ENCODE measurements around the gene ZC3H12C. TPM values are rescaled to one million over a fixed set of nuclear protein-coding genes. Genes with fewer than 3 reads are reported as not detected.

ZC3H12C gene
- total RNA-seq, 1 donor from 2014 or later = 9.6 TPM

DNA sequence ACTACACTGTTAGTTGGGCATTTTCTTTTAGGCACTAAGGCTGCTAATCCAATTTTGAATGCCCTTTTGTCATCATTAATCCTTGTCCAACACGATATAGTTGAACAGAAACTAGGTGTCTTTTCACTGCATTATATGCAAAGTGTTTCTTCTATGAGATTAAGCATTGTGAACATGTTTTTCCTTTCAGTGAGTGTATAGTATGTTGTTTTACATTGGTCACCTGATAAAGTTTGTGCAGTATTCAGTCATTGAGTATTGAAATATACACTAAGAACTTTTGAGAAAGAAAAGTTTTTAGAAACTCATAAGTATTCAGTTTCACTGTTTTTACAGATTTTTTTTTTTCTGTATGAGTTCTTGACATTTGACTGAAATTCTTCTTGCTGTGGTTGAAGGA lies 59.0 kb downstream of the ZC3H12C start:
- H3K9me3 Mint-ChIP-seq (ENCODE audit: low read depth) = no peaks in the 10 kb centered on the region
- TF ChIP-seq, protein P1, sequence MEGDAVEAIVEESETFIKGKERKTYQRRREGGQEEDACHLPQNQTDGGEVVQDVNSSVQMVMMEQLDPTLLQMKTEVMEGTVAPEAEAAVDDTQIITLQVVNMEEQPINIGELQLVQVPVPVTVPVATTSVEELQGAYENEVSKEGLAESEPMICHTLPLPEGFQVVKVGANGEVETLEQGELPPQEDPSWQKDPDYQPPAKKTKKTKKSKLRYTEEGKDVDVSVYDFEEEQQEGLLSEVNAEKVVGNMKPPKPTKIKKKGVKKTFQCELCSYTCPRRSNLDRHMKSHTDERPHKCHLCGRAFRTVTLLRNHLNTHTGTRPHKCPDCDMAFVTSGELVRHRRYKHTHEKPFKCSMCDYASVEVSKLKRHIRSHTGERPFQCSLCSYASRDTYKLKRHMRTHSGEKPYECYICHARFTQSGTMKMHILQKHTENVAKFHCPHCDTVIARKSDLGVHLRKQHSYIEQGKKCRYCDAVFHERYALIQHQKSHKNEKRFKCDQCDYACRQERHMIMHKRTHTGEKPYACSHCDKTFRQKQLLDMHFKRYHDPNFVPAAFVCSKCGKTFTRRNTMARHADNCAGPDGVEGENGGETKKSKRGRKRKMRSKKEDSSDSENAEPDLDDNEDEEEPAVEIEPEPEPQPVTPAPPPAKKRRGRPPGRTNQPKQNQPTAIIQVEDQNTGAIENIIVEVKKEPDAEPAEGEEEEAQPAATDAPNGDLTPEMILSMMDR (IDR thresholded peaks at IDR 0.05; ENCODE audit: unreplicated experiment) = no peak
- H3K27me3 Mint-ChIP-seq = no peaks in the 10 kb centered on the region
- peaks cover 2% of the 10 kb centered on the region for H3K4me1 Mint-ChIP-seq (ENCODE audit: low read depth)
- no peak for DNase-seq (ENCODE audit: low spot score, unreplicated experiment)
- H3K27ac Mint-ChIP-seq = no peak overlapping the region
- H3K4me3 Mint-ChIP-seq (ENCODE audit: low read depth) = no peak overlapping the region
- H3K36me3 Mint-ChIP-seq (ENCODE audit: insufficient read depth) = peaks cover 6% of the 10 kb centered on the region

DNA sequence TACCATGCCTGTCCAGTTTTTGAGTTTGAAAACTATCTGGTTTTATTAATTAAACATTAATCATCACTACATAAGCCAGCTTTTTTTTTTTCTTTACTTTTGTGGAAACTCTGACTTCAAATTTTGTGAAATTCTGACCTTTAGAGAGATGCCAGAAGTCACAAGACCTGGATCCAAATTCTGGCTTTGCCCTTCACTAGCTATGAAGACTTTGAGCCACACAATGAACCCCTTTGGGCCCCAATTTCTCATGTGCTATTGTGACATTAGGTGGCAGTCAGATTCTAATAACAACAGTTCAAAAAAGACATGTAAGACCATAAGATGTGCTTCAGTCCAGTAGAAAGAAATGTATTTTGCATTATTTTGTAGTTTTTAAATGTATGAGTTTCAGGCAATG lies 60.3 kb downstream of the ZC3H12C start:
- Mint-ChIP-seq H3K4me3 (ENCODE audit: low read depth) (no peak overlapping the region), H3K27me3 (no peaks in the 10 kb centered on the region), H3K27ac (no peak overlapping the region), H3K36me3 (ENCODE audit: insufficient read depth) (peaks cover 6% of the 10 kb centered on the region), H3K4me1 (ENCODE audit: low read depth) (peaks cover 7% of the 10 kb centered on the region), H3K9me3 (ENCODE audit: low read depth) (no peaks in the 10 kb centered on the region)
- TF ChIP-seq, protein P1 (IDR thresholded peaks at IDR 0.05; ENCODE audit: unreplicated experiment) = no peak
- DNase-seq (ENCODE audit: low spot score, unreplicated experiment) = no peak

DNA sequence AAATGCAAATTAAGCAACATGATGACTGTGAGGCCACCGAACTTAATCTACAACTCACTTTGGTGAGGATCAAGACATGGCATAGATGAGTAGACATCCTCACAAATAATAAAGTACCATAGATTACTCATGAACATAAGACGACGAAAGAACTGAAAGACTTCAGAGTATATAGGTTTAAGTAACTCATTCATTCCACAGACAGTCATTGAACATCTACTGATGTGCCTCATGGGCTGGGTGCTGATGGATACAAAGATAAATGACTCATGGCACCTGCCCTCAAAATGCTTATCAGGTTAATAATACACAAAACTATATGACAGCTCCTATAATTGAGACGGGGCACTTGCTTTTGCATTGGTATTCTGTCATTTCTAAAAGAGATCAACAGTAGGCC lies 63.3 kb downstream of the ZC3H12C start:
- Mint-ChIP-seq H3K4me3 (ENCODE audit: low read depth) (no peak overlapping the region), H3K27me3 (no peaks in the 10 kb centered on the region), H3K4me1 (ENCODE audit: low read depth) (peaks cover 9% of the 10 kb centered on the region), H3K36me3 (ENCODE audit: insufficient read depth) (peaks cover 7% of the 10 kb centered on the region), H3K27ac (no peak overlapping the region), H3K9me3 (ENCODE audit: low read depth) (no peaks in the 10 kb centered on the region)
- DNase-seq (ENCODE audit: low spot score, unreplicated experiment) = no peak
- TF ChIP-seq, protein P1 (IDR thresholded peaks at IDR 0.05; ENCODE audit: unreplicated experiment) = no peak

DNA sequence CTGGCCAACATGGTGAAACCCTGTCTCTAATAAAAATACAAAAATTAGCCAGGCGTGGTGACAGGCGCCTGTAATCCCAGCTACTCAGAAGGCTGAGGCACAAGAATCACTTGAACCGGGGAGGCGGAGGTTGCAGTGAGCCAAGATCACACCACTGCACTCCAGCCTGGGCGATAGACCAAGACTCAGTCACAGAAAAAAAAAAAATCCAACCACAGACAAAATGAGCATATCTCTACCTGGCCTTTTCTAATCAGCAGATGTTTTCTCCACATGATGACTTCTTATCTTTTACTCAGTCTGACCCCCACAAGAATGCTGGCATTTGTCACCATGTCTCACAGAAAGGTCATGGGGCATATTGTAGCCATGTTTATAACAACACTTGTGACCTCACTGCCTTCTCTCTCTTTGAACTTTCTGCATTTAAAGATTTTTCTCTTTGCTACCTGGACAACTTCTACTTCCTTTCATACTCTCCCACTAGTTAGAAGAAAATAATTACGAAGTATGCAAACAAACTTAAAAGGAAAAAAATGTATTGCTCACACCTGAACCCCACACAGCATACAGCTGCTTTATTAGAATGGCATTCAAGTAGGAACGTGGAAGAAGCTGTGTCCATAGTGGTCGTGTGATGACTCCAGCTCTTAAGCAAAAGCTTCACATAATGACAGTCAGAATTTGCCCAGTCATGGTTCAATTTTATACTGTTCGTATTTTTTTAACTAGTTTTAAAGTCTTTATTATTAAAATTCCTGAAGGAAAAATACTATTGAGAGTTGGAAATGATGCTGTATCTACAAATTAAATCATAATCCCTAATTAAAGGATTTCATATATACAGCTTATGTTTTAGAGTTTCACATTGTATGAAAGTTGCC lies 65.4 kb downstream of the ZC3H12C start:
- TF ChIP-seq, protein P1 (IDR thresholded peaks at IDR 0.05; ENCODE audit: unreplicated experiment) = no peak
- no peaks in the 10 kb centered on the region for H3K9me3 Mint-ChIP-seq (ENCODE audit: low read depth)
- H3K4me3 Mint-ChIP-seq (ENCODE audit: low read depth) = no peak overlapping the region
- no peak for DNase-seq (ENCODE audit: low spot score, unreplicated experiment)
- peaks cover 8% of the 10 kb centered on the region for H3K4me1 Mint-ChIP-seq (ENCODE audit: low read depth)
- peak overlapping the region; percentile 76 for H3K27ac Mint-ChIP-seq
- H3K27me3 Mint-ChIP-seq = no peaks in the 10 kb centered on the region
- peaks cover 11% of the 10 kb centered on the region for H3K36me3 Mint-ChIP-seq (ENCODE audit: insufficient read depth)

DNA sequence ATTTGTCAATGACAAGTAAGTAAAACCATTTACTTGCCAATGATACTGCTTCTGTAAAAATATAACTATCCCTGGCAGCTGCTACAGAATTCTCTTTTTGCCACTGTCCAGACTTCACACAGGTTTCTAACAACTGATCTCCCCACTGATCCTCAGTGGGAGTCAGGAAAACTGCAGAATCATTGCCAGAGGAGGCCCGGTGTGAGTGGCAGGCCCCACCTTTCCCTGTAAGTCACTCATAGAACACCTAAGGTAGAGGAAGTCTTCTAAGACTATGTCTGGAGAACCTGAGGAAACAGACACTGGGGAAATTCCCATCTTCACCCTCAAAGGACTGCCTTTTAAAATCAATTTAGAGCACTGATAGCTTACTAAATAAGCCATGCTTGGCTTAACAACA lies 66.3 kb downstream of the ZC3H12C start:
- no peaks in the 10 kb centered on the region for H3K9me3 Mint-ChIP-seq (ENCODE audit: low read depth)
- TF ChIP-seq, protein P1 (IDR thresholded peaks at IDR 0.05; ENCODE audit: unreplicated experiment) = no peak
- H3K27me3 Mint-ChIP-seq = no peaks in the 10 kb centered on the region
- peaks cover 8% of the 10 kb centered on the region for H3K36me3 Mint-ChIP-seq (ENCODE audit: insufficient read depth)
- no peak for DNase-seq (ENCODE audit: low spot score, unreplicated experiment)
- H3K27ac Mint-ChIP-seq = no peak overlapping the region
- peaks cover 8% of the 10 kb centered on the region for H3K4me1 Mint-ChIP-seq (ENCODE audit: low read depth)
- no peak overlapping the region for H3K4me3 Mint-ChIP-seq (ENCODE audit: low read depth)
